Measurements from ENCODE around the gene ITPRID1. TPM values are rescaled to one million over a fixed set of nuclear protein-coding genes. Genes with fewer than 3 reads are reported as not detected.

Gene ITPRID1
- total and polyA plus RNA-seq, 2 of the 8 experiments (the other 6 are each of a cell fraction or from before 2014, with no cell fraction given) = 0.09 to 0.47 TPM

DNA sequence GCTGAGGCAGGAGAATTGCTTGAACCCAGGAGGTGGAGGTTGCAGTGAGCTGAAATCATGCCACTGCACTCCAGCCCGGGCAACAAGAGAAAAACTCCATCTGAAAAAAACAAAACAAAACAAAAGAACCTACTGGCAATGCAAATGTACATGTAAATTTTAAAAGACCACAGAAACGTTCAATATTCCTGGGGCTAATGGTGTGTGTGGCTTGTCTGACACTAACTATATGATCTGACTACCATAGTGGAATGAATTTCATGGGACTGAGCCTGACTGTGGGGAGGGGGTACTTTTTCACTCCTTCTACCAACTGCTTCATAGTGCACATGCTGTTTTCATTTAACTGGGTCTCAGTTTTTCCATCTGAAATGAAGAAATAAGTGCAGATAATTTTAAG is 69.6 kb downstream of the ITPRID1 start:
- Histone ChIP-seq H3K9me3 (ENCODE audit: insufficient read depth in 2 of 2, low read depth in 1 of 2, low read length in 1 of 2) (no peaks in the 10 kb centered on the region), H4K91ac (replicated peaks; ENCODE audit: insufficient read length, low read length) (no peak overlapping the region), H3K4ac (replicated peaks; ENCODE audit: insufficient read length, low read depth, low read length) (no peak overlapping the region), H3K4me2 (ENCODE audit: insufficient read depth in 1 of 2, low read depth in 2 of 2, low read length in 2 of 2) (no peak overlapping the region), H3K27me3 (replicated peaks in 1 of 4; ENCODE audit: control insufficient read depth in 3 of 4, extremely low read depth in 1 of 4, insufficient read depth in 3 of 4, low read length in 3 of 4) (no peaks in the 10 kb centered on the region), H3K14ac (ENCODE audit: insufficient read length) (no peak overlapping the region), H2BK12ac (ENCODE audit: low read depth, low read length) (no peak overlapping the region), H2BK15ac (ENCODE audit: low read length) (no peak overlapping the region), H4K20me1 (replicated peaks in 1 of 2; ENCODE audit: control insufficient read depth in 1 of 2, insufficient read depth in 2 of 2, low read length in 2 of 2) (no peaks in the 10 kb centered on the region), H3K23me2 (ENCODE audit: low read depth, low read length) (no peaks in the 10 kb centered on the region), H2AK5ac (ENCODE audit: low read depth, low read length) (no peak overlapping the region), H3K27ac (ENCODE audit: low read depth, low read length) (no peak overlapping the region), H4K5ac (ENCODE audit: insufficient read length, low read depth, low read length) (no peak overlapping the region), H3K79me1 (ENCODE audit: low read depth, low read length) (no peaks in the 10 kb centered on the region), H3K9ac (replicated peaks in 1 of 4; ENCODE audit: extremely low read depth in 1 of 4, low read depth in 3 of 4, low read length in 3 of 4) (no peak overlapping the region), H2BK120ac (replicated peaks; ENCODE audit: low read depth, low read length) (no peak overlapping the region), H3K56ac (replicated peaks; ENCODE audit: insufficient read length, low read depth, low read length) (no peak overlapping the region), H4K8ac (ENCODE audit: extremely low read depth, insufficient read depth, low read length) (no peak overlapping the region), H3K18ac (ENCODE audit: extremely low read depth, low read length) (no peak overlapping the region), H2AFZ (ENCODE audit: low read length) (no peak overlapping the region), H3K23ac (ENCODE audit: insufficient read length) (no peak overlapping the region), H2BK5ac (ENCODE audit: low read depth, low read length) (no peak overlapping the region), H3K4me1 (replicated peaks in 1 of 4; ENCODE audit: control insufficient read depth in 3 of 4, insufficient read depth in 4 of 4, low read length in 3 of 4) (peaks cover 0 to 3% (median 2%) of the 10 kb centered on the region in 4 experiments; a peak in 3 of 7 replicates), H2BK20ac (ENCODE audit: low read length) (no peak overlapping the region), H3K79me2 (ENCODE audit: control insufficient read depth in 1 of 2, insufficient read depth in 2 of 2, low read length in 2 of 2) (no peaks in the 10 kb centered on the region), H3K36me3 (ENCODE audit: control insufficient read depth in 2 of 4, insufficient read depth in 4 of 4, low read length in 3 of 4) (no peaks in the 10 kb centered on the region), H3K4me3 (ENCODE audit: extremely low read depth in 1 of 4, insufficient read depth in 2 of 4, low read depth in 3 of 4, low read length in 4 of 4) (no peak overlapping the region)
- FAIRE-seq (no peak), DNase-seq (ENCODE audit: low read depth in 1 of 2, low spot score in 2 of 2) (no peak)
- ChIA-PET POLR2A (ENCODE audit: partially characterized antibody) (no interaction called here), CTCF (ENCODE audit: partially characterized antibody) (interaction anchor here (1.8 kb wide), 1 partner anchor 210 kb away, joined by 4 read pairs; no protein-coding TSS in a partner anchor)
- WGBS, 2 experiments (ENCODE audit: extremely low coverage in 1 of 2, insufficient coverage in 1 of 2, insufficient read length in 1 of 2, insufficient replicate concordance in 2 of 2, low coverage in 1 of 2, low lambda C conversion rate in 2 of 2, missing lambda C conversion rate in 1 of 2) = 72% methylated on average over 2 of the region's 2 CpGs; no CpG with 5 or more reads in 1 of the 2 experiments
- TF ChIP-seq NRF1 (IDR thresholded peaks at IDR 0.05; ENCODE audit: low read depth, low read length) = no peak
- no peak for TF ChIP-seq SIN3A (conservative IDR thresholded peaks at IDR 0.05 in 1 of 2, IDR thresholded peaks at IDR 0.05 in 1 of 2; ENCODE audit: low read depth in 1 of 2, low read length in 2 of 2)
- TF ChIP-seq EGR1 (IDR thresholded peaks at IDR 0.05; ENCODE audit: borderline replicate concordance, low read depth, low read length) = no peak
- TF ChIP-seq JUN (IDR thresholded peaks at IDR 0.05; ENCODE audit: low read depth, low read length) = no peak
- TF ChIP-seq RXRA (IDR thresholded peaks at IDR 0.05; ENCODE audit: insufficient read depth, low read depth, low read length) = no peak
